ENCODE measurements around the gene KCNH3.
"Not testable (repeated sequence)": the region's sequence is repeated elsewhere in the genome, so short reads cannot be mapped to it uniquely, and the experiment has no call there.

KCNH3 gene

DNA sequence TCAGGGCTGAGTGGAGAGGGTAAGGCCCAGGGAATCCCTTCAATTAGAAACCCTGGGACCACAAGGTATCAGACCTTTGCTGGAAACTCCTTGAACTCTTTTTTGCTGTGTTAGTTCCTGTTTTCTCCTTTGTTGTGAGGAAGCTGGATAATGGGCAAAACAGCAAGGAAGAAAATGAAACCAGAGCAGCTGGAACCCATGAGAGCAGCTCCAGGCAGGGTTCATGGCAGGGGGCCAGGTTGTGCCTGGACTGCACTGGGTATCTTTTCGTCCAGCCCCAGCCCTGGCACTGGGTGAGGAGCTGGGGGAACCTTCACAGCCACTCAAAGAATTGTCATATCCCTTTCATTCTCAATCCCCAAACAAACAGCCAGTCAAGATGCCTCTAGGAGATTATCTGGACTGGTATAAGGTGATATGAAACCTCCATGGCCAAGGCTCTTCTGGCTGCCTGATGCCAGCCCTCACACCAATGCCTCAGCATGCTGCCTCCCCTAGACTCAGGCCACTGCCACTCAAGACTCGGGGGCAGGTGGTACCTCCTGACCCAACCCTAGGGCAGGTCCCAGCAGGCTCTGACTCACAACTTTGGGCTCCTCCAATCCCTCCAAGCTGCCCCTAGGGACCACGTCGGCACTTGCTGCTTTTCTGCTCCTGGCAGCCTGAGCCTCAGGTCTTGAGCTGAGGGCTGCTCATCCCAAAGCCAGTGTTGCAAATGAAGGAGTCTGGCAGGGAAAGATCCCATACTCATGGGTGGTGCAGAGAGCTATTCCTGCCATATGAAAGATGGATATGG lies 50.1 kb downstream of the KCNH3 start:
- DNase-seq = no peak

DNA sequence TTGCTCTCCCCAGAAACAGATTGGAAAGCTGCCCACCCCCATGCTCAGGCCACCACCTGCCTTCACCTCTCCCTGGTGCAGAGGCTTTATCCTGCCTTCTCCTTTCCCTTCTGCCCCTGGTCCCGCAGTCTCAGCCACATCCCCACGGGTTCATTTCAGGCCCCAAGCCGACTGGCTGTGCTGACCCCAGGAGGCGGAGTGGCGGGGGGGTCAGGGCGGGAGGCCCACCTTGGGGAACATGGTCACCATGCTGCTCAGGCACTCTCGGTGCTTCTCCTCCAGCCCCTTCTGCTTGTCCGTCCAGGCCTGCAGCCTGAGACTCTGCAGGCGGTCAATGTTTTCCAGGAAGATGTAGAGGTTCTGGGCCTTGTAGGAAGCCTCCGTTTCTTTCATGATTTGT lies 59.7 kb downstream of the KCNH3 start:
- DNase-seq = no peak

GRCh38 chr12:49599961-49600360 lies 61.1 kb downstream of the KCNH3 start:
- DNase-seq = no peak

GRCh38 chr12:49603721-49604120 lies 64.9 kb downstream of the KCNH3 start:
- DNase-seq = no peak

- DNase-seq = no peak
These were observed 66.0 kb downstream of the KCNH3 start for GRCh38 chr12:49604856-49605255.

GRCh38 chr12:49605539-49605938 lies 66.7 kb downstream of the KCNH3 start, which contains the start of gene FAM186B:
TSS of gene FAM186B (minus strand) at chr12:49605639. CDS start at chr12:49605477, 162 bp downstream.
- DNase-seq = not testable (repeated sequence)
